B cell (primary cell): Measurements from ENCODE around the gene ADGRV1. TPM values are rescaled to one million over a fixed set of nuclear protein-coding genes. Genes with fewer than 3 reads are reported as not detected.
"Not testable (repeated sequence)": the region's sequence is repeated elsewhere in the genome, so short reads cannot be mapped to it uniquely, and the experiment has no call there.

Experiments
- ATAC-seq: fragments of 200-7000 bp; cut with Tn5 transposase; one replicate; pipeline ENCODE4 v1.10.0; 2021; ENCODE audit warnings: low read depth, mild to moderate bottlenecking, moderate number of reproducible peaks, moderate library complexity
- CTCF ChIA-PET: fragments of 350-600 bp; sonication (Branson Sonifier 250); formaldehyde crosslinking; loops from one replicate; lab custom pipeline; 2021; ENCODE audit warnings: antibody characterized with exemption, inconsistent platforms; lab: Charles Lee
- POLR2A ChIA-PET: fragments of 350-600 bp; sonication (Branson Sonifier 250); formaldehyde crosslinking; loops from one replicate; lab custom pipeline; 2021; ENCODE audit warnings: antibody characterized with exemption; lab: Charles Lee
- DNase-seq: peaks from one replicate; pipeline ENCODE4 v3.0.0; 2013
- H2AFZ ChIP-seq: 2 replicates; pipeline ENCODE4 v1.6.1; 2012; ENCODE audit warnings: mild to moderate bottlenecking, low read depth, low read length; ENCODE audit not compliant: insufficient read depth, poor library complexity, severe bottlenecking
- H3K27ac ChIP-seq, 2 donors: 1 replicate in 1 of 2; 2 replicates in 1 of 2; pipeline ENCODE4 v1.5.1; 2012 to 2013; ENCODE audit warnings: low read length in 2 of 2, mild to moderate bottlenecking in 2 of 2, moderate library complexity in 1 of 2
- H3K27me3 ChIP-seq, 4 experiments: fragments of 200-600 bp in 1 of 4; sonication (generic) in 1 of 4; replicated peaks in 1 of 4; 1 replicate in 2 of 4; 2 replicates in 2 of 4; pipeline versions ENCODE4 v1.6.1 to v1.7.0; 2013 to 2016; ENCODE audit warnings: low read length in 3 of 4, mild to moderate bottlenecking in 2 of 4, mixed read lengths in 1 of 4, moderate library complexity in 1 of 4; ENCODE audit not compliant: insufficient read depth in 4 of 4, control insufficient read depth in 3 of 4; ENCODE audit errors: control extremely low read depth in 1 of 4
- H3K36me3 ChIP-seq, 2 experiments: replicated peaks in 1 of 2; 1 replicate in 1 of 2; 2 replicates in 1 of 2; pipeline versions ENCODE4 v1.6.1 to v1.7.1; 2013; ENCODE audit warnings: low read length in 1 of 2; ENCODE audit not compliant: insufficient read depth in 2 of 2, control insufficient read depth in 1 of 2; ENCODE audit errors: control extremely low read depth in 1 of 2, extremely low read depth in 1 of 2
- H3K4me1 ChIP-seq, 2 donors: fragments of 200-600 bp in 1 of 2; sonication (generic) in 1 of 2; 1 replicate in 1 of 2; 2 replicates in 1 of 2; pipeline versions ENCODE4 v1.5.1 to v1.6.1; 2013 to 2017; ENCODE audit warnings: low read length in 2 of 2; ENCODE audit not compliant: control insufficient read depth in 2 of 2, insufficient read depth in 2 of 2
- H3K4me2 ChIP-seq: replicated peaks from 2 replicates; pipeline ENCODE3; 2012; ENCODE audit warnings: mild to moderate bottlenecking, low read depth, low read length; ENCODE audit not compliant: poor library complexity, severe bottlenecking
- H3K4me3 ChIP-seq, 5 experiments: fragments of 200-600 bp in 1 of 5; sonication (generic) in 1 of 5; 1 replicate in 3 of 5; 2 replicates in 2 of 5; pipeline versions ENCODE4 v1.5.1 to v1.7.0; 2011 to 2016; ENCODE audit warnings: low read length in 4 of 5, mild to moderate bottlenecking in 4 of 5, low read depth in 2 of 5, control low read depth in 1 of 5, moderate library complexity in 1 of 5; ENCODE audit not compliant: insufficient read depth in 1 of 5; ENCODE audit errors: control extremely low read depth in 1 of 5, extremely low read depth in 1 of 5
- H3K79me2 ChIP-seq: fragments of 200-600 bp; sonication (generic); one replicate; pipeline ENCODE4 v1.6.0; 2016; ENCODE audit warnings: low read length; ENCODE audit not compliant: control insufficient read depth, insufficient read depth
- H3K9ac ChIP-seq: fragments of 200-600 bp; sonication (generic); 2 replicates; pipeline ENCODE4 v1.6.1; 2017; ENCODE audit warnings: mild to moderate bottlenecking, low read length, moderate library complexity
- H3K9me3 ChIP-seq, 3 donors: one replicate each; pipeline versions ENCODE4 v1.6.1 to v1.7.1; 2013; ENCODE audit warnings: low read length in 2 of 3; ENCODE audit not compliant: control insufficient read depth in 2 of 3, insufficient read depth in 1 of 3; ENCODE audit errors: control extremely low read depth in 1 of 3
- H4K20me1 ChIP-seq: 2 replicates; pipeline ENCODE4 v1.6.0; 2012; ENCODE audit warnings: mild to moderate bottlenecking, low read length; ENCODE audit not compliant: insufficient read depth, control insufficient read depth, poor library complexity, severe bottlenecking
- H3K27ac Mint-ChIP-seq: one replicate; pipeline ENCODE4 v1.8.0; 2021; ENCODE audit warnings: mixed read lengths
- H3K27me3 Mint-ChIP-seq: one replicate; pipeline ENCODE4 v1.8.0; 2021; ENCODE audit warnings: mixed read lengths
- H3K4me1 Mint-ChIP-seq: one replicate; pipeline ENCODE4 v1.8.0; 2021; ENCODE audit warnings: mixed read lengths
- H3K4me3 Mint-ChIP-seq: one replicate; pipeline ENCODE4 v1.8.0; 2021; ENCODE audit warnings: mixed read lengths
- H3K9me3 Mint-ChIP-seq: one replicate; pipeline ENCODE4 v1.8.0; 2022; ENCODE audit warnings: mixed read lengths; ENCODE audit not compliant: insufficient read depth
- CTCF ChIP-seq: fragments of 200-600 bp; IDR thresholded peaks from one replicate; pipeline ENCODE4 v1.8.0; 2022; ENCODE audit warnings: antibody characterized with exemption, mild to moderate bottlenecking
- EZH2 ChIP-seq: IDR thresholded peaks from 2 replicates; pipeline ENCODE4 v1.6.1; 2012; ENCODE audit warnings: borderline replicate concordance, low read depth, mild to moderate bottlenecking, moderate library complexity, low read length; ENCODE audit not compliant: insufficient read depth, poor library complexity, severe bottlenecking
- WGBS: methylation state at CpG from one replicate; pipeline ENCODE4 v1.1.5; 2013; ENCODE audit warnings: missing lambda C conversion rate; ENCODE audit not compliant: insufficient coverage; 5-methylcytosine and 5-hydroxymethylcytosine counted together
- intact Hi-C: fragments of 100-400 bp; cut with micrococcal nuclease; formaldehyde crosslinking; loops from one replicate; pipeline ENCODE4 v1.10.0; 2022
- polyA plus RNA-seq: library from polyadenylated mRNA; depleted of rRNA; stranded (reverse); fragments of >200 nt; gene quantifications from 2 replicates; pipeline ENCODE4 v1.2.3, GENCODE V29; 2012
- total RNA-seq, 2 donors: library from RNA; stranded (reverse); fragments of 120-200 nt in 1 of 2; gene quantifications; 1 replicate in 1 of 2; 2 replicates in 1 of 2; pipeline versions ENCODE4 v1.2.3 to v1.2.4, GENCODE V29; 2013 to 2022

Gene ADGRV1
- total and polyA plus RNA-seq, 2 donors (not counting 1 experiment from before 2014, with no cell fraction given), result 0.07 TPM; not detected in 1

- no peak overlapping the region for H3K27ac Mint-ChIP-seq
- peaks cover 5% of the 10 kb centered on the region for H3K9me3 Mint-ChIP-seq
Measured at GRCh38 chr5:91011029-91011428, 452.4 kb downstream of the ADGRV1 start.

GRCh38 chr5:91012867-91013266 lies 454.3 kb downstream of the ADGRV1 start:
- H3K27me3 Mint-ChIP-seq, H3K4me3 Mint-ChIP-seq, H3K79me2 ChIP-seq, H3K9me3 ChIP-seq, H3K9ac ChIP-seq, H3K4me1 Mint-ChIP-seq, H3K4me3 ChIP-seq, DNase-seq, H3K4me1 ChIP-seq, H4K20me1 ChIP-seq, CTCF ChIA-PET, H3K27me3 ChIP-seq, H2AFZ ChIP-seq, intact Hi-C loops, H3K27ac Mint-ChIP-seq, H3K9me3 Mint-ChIP-seq, ATAC-seq, POLR2A ChIA-PET, H3K4me2 ChIP-seq, H3K27ac ChIP-seq, H3K36me3 ChIP-seq: not testable (repeated sequence)
- WGBS, result no CpG with 5 or more reads among the region's 1 CpG

More at GRCh38 chr5:91011029-91011428, 452.4 kb downstream of the ADGRV1 start:
- Histone ChIP-seq H3K4me3 (no peak overlapping the region), H3K4me2 (no peak overlapping the region), H4K20me1 (no peaks in the 10 kb centered on the region), H3K79me2 (no peaks in the 10 kb centered on the region), H3K9me3 (no peaks in the 10 kb centered on the region), H3K9ac (no peak overlapping the region), H3K36me3 (no peaks in the 10 kb centered on the region), H3K27me3 (no peaks in the 10 kb centered on the region), H2AFZ (no peak overlapping the region), H3K4me1 (no peaks in the 10 kb centered on the region), H3K27ac (no peak overlapping the region)
- POLR2A ChIA-PET, result no interaction called here
- WGBS, result no CpG with 5 or more reads among the region's 1 CpG
- ATAC-seq (no peak), DNase-seq (no peak)
- CTCF ChIA-PET, result no interaction called here
- no peak for TF ChIP-seq CTCF
- TF ChIP-seq EZH2, result no peak
- Mint-ChIP-seq H3K4me3 (no peak overlapping the region), H3K4me1 (no peaks in the 10 kb centered on the region), H3K27me3 (peaks cover 4% of the 10 kb centered on the region)
- intact Hi-C loops, result no loop called here
